ENCODE results near the gene LDB1.

- TF ChIP-seq CTCF (IDR thresholded peaks at IDR 0.05) (no peak), EP300 (IDR thresholded peaks at IDR 0.05) (no peak), POLR2A (IDR thresholded peaks at IDR 0.05) (no peak), POLR2AphosphoS5 (IDR thresholded peaks at IDR 0.05) (no peak)
Measured at GRCh38 chr10:102163342-102163989, 43.3 kb upstream of the LDB1 start.

Measured in suprapubic skin (tissue), 4 donors.